ENCODE data around the gene B4GALNT2. TPM values are rescaled to one million over a fixed set of nuclear protein-coding genes. Genes with fewer than 3 reads are reported as not detected.

Gene B4GALNT2
- total RNA-seq, 6 experiments from 2014 or later: not detected

DNA sequence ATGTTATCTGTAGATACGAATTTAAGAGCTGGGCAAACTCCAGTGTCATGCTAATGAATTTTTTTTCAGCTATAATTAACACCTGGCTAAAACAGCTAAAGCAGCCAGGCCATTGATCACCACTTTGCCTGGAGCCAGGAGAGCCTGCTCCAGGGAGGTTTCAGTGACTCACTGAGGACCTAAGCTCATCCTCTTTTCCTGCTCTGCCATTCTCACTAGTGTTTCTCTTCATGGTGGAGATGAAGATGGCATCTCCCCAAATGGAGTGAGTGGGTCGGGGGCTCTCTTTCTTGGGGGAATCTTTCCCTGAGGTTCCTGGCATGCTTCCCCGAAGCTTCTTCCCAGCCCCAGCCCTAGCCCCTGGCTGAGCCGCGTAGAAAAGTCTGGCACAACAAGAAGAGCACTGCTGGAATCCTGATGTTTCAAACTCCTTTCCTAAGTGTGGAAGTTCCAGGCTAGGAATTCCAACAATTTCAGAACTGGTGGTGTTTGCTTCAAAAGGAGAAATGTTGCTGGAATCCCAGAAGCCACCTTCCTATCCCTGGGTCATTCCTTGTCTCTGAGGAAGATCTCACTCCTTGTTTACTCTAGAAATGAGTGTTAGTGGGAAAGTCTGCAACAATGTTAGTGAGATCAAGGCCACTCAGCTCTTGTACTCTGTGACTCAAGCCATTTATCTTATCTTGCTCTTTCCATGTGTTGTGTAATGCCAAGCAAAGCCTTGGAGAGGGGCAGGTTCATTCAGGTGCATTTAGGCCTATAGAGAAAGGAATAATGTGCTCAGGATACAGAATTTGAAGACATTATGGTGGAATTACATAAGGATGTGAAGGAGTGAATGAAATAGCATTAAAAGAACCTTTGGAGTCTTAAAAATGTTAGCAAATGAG is 26.0 kb upstream of the B4GALNT2 start:
- Mint-ChIP-seq H3K9me3 (no peaks in the 10 kb centered on the region), H3K4me3 (peak overlapping the region; percentile 63), H3K36me3 (ENCODE audit: low read depth) (no peaks in the 10 kb centered on the region), H3K27ac (peak overlapping the region; percentile 88), H3K27me3 (ENCODE audit: insufficient read depth) (peaks cover 2% of the 10 kb centered on the region), H3K4me1 (ENCODE audit: low read depth) (peaks cover 73% of the 10 kb centered on the region)
- peak; percentile 72 for DNase-seq
- TF ChIP-seq, protein P1, sequence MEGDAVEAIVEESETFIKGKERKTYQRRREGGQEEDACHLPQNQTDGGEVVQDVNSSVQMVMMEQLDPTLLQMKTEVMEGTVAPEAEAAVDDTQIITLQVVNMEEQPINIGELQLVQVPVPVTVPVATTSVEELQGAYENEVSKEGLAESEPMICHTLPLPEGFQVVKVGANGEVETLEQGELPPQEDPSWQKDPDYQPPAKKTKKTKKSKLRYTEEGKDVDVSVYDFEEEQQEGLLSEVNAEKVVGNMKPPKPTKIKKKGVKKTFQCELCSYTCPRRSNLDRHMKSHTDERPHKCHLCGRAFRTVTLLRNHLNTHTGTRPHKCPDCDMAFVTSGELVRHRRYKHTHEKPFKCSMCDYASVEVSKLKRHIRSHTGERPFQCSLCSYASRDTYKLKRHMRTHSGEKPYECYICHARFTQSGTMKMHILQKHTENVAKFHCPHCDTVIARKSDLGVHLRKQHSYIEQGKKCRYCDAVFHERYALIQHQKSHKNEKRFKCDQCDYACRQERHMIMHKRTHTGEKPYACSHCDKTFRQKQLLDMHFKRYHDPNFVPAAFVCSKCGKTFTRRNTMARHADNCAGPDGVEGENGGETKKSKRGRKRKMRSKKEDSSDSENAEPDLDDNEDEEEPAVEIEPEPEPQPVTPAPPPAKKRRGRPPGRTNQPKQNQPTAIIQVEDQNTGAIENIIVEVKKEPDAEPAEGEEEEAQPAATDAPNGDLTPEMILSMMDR (IDR thresholded peaks at IDR 0.05): no peak

DNA sequence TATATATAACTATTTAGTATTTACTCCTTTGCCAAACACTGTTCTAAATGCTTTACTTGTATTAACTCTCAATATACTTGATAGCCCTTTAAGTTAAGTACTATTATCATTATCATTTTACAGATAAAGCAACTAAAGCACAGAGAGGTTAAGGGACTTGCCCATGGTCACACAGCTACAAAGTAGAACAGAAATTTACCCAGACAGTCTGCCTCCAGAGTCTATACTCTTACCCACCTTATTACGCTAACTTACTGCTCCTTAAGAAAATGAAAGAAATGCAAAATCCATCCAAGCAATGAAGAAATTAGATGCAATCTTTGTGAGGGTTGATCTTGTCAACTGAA is 25.4 kb upstream of the B4GALNT2 start:
- DNase-seq: no peak
- H3K4me3 Mint-ChIP-seq: no peak overlapping the region
- H3K27ac Mint-ChIP-seq: peak overlapping the region; percentile 88; the same call in 1 of the 2 replicates
- TF ChIP-seq, protein P1 (IDR thresholded peaks at IDR 0.05): no peak
- no peaks in the 10 kb centered on the region for H3K9me3 Mint-ChIP-seq
- H3K27me3 Mint-ChIP-seq (ENCODE audit: insufficient read depth): peaks cover 2% of the 10 kb centered on the region
- H3K4me1 Mint-ChIP-seq (ENCODE audit: low read depth): peaks cover 67% of the 10 kb centered on the region
- H3K36me3 Mint-ChIP-seq (ENCODE audit: low read depth): no peaks in the 10 kb centered on the region

DNA sequence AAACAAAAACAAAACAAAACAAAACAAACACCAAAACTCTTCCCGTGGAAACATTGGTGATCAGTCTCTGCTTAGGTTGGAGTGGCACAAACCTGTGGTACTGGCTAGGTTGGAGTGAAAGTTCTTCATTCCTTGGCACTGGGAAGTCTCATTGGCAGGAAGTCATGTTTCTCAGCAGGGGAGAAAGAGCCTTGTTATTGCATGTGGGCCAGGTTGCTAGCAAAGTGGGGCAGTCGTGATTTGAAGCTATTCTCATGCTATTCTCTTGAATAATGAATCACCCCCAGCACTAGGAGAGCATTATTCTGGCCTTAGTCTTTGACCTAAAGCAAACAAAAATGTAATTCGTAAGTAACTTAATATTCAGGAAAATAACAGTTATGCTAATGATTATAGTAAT is 24.3 kb upstream of the B4GALNT2 start:
- peaks cover 6% of the 10 kb centered on the region for H3K27me3 Mint-ChIP-seq (ENCODE audit: insufficient read depth)
- H3K4me1 Mint-ChIP-seq (ENCODE audit: low read depth): peaks cover 62% of the 10 kb centered on the region
- no peaks in the 10 kb centered on the region for H3K9me3 Mint-ChIP-seq
- peak overlapping the region; percentile 90 for H3K27ac Mint-ChIP-seq
- DNase-seq: peak; percentile 69
- no peaks in the 10 kb centered on the region for H3K36me3 Mint-ChIP-seq (ENCODE audit: low read depth)
- TF ChIP-seq, protein P1 (IDR thresholded peaks at IDR 0.05): no peak
- peak overlapping the region; percentile 57 for H3K4me3 Mint-ChIP-seq

DNA sequence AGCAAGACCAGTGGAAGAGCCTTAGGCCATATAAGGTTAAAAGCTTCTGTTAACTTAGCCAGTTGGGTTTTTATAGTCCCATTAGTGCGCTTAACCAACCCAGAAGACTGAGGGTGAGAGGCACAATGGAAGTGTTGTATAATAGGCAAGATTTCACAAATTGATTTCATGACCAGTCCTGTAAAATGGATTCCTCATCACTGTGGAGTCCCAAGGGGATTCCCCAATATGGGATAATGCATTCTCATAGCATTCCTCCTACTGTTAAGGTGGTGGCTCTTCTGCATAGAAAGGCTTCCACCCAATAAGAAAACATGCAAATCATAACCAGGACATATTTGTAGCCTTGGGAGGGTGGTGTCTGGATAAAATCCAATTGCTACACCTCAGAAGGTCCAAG is 22.1 kb upstream of the B4GALNT2 start:
- TF ChIP-seq, protein P1 (IDR thresholded peaks at IDR 0.05): no peak
- peaks cover 45% of the 10 kb centered on the region for H3K4me1 Mint-ChIP-seq (ENCODE audit: low read depth)
- no peak overlapping the region for H3K4me3 Mint-ChIP-seq
- no peak overlapping the region for H3K27ac Mint-ChIP-seq
- peaks cover 6% of the 10 kb centered on the region for H3K27me3 Mint-ChIP-seq (ENCODE audit: insufficient read depth)
- DNase-seq: no peak
- H3K9me3 Mint-ChIP-seq: no peaks in the 10 kb centered on the region
- no peaks in the 10 kb centered on the region for H3K36me3 Mint-ChIP-seq (ENCODE audit: low read depth)

DNA sequence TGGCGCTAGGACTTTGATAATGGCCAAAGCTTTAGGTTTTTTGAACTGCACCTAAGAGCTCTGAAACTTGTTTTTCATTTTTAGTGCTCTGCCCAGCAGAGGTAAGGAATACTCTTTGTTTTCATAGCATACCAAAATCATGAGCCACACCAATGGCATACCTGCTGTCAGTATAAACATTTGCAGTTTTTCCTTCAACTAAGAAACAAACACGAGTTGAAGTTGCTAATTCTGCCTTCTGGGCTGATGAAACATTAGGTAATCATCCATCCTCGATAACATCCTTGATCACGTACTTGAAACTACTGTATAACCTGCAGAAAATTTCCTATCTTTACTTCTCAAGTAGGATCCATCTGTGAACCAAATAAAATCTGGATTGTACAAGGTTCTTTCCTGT is 20.6 kb upstream of the B4GALNT2 start:
- no peak overlapping the region for H3K27ac Mint-ChIP-seq
- H3K27me3 Mint-ChIP-seq (ENCODE audit: insufficient read depth): peaks cover 10% of the 10 kb centered on the region
- no peak overlapping the region for H3K4me3 Mint-ChIP-seq
- H3K4me1 Mint-ChIP-seq (ENCODE audit: low read depth): peaks cover 30% of the 10 kb centered on the region
- no peaks in the 10 kb centered on the region for H3K9me3 Mint-ChIP-seq
- no peak for DNase-seq
- TF ChIP-seq, protein P1 (IDR thresholded peaks at IDR 0.05): no peak
- H3K36me3 Mint-ChIP-seq (ENCODE audit: low read depth): no peaks in the 10 kb centered on the region
